ENCODE data around the gene PITPNM3.

DNA sequence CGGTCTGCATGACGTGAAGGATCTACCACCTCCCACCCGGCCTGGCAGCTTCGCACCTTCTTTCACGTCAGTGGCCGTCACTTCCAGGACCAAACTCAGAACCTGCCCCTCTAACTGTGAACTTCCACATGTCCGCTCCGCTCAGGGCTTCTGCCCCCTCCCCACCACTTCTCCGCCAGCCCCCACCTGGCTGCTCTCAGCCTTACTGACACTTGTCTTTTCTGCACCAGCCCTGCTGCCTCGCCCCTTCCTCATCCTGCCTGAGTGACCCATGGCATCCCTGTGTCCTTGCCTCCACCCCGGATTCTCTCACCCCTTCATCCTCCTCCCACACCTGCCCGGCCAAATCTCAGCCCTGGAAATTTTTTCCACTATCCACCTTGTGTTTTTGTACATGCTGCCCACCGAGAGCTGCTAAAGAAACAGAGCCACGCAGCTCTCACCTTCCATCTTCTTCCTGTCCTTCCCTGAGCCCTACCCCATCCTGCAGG, 97.8 kb downstream of the PITPNM3 start:
- TF ChIP-seq POLR2A (IDR thresholded peaks at IDR 0.05; ENCODE audit: low read length), result no peak
- TF ChIP-seq GATA1 (IDR thresholded peaks at IDR 0.05; ENCODE audit: low read depth, low read length), result no peak
